NCI-H345 treated with DMSO at 0.1 percent for 48 hours (cell line): ENCODE data around the gene TBL1XR1.

Experiments
- DNase-seq: peaks from one replicate; lab custom pipeline; 2025; ENCODE audit not compliant: unreplicated experiment; lab: John Stamatoyannopoulos, UW

The TBL1XR1 gene

GRCh38 chr3:177197041-177197726 is at the start of gene TBL1XR1:
TSS of gene TBL1XR1 (minus strand) at chr3:177197482. CDS start at chr3:177064977, 132,505 bp downstream.
- DNase-seq = peak; percentile 50

GRCh38 chr3:177245250-177245649 is 48.0 kb upstream of the TBL1XR1 start:
- no peak for DNase-seq

GRCh38 chr3:177244606-177245005 is 47.3 kb upstream of the TBL1XR1 start:
- DNase-seq = no peak

- DNase-seq = no peak
Observed at GRCh38 chr3:177238686-177239216, 41.5 kb upstream of the TBL1XR1 start.

GRCh38 chr3:177237206-177237605 is 39.9 kb upstream of the TBL1XR1 start:
- no peak for DNase-seq

GRCh38 chr3:177236704-177237103 is 39.4 kb upstream of the TBL1XR1 start:
- no peak for DNase-seq

- no peak for DNase-seq
Observed at GRCh38 chr3:177234121-177234520, 36.8 kb upstream of the TBL1XR1 start.

- no peak for DNase-seq
Observed at GRCh38 chr3:177231242-177231641, 34.0 kb upstream of the TBL1XR1 start.

GRCh38 chr3:177230641-177231040 is 33.4 kb upstream of the TBL1XR1 start:
- DNase-seq = no peak

- no peak for DNase-seq
Observed at GRCh38 chr3:177229791-177230190, 32.5 kb upstream of the TBL1XR1 start.

- DNase-seq = no peak
Observed at GRCh38 chr3:177228601-177229190, 31.4 kb upstream of the TBL1XR1 start.

GRCh38 chr3:177224414-177224813 is 27.1 kb upstream of the TBL1XR1 start:
- no peak for DNase-seq

GRCh38 chr3:177221744-177222143 is 24.5 kb upstream of the TBL1XR1 start:
- no peak for DNase-seq

GRCh38 chr3:177220136-177220974 is 23.1 kb upstream of the TBL1XR1 start:
- DNase-seq = no peak

GRCh38 chr3:177213801-177214535 is 16.7 kb upstream of the TBL1XR1 start:
- no peak for DNase-seq

GRCh38 chr3:177212756-177213155 is 15.5 kb upstream of the TBL1XR1 start:
- DNase-seq = no peak

- no peak for DNase-seq
Observed at GRCh38 chr3:177212278-177212610, 15.0 kb upstream of the TBL1XR1 start.

GRCh38 chr3:177211503-177212277 is 14.4 kb upstream of the TBL1XR1 start:
- DNase-seq = no peak

GRCh38 chr3:177210744-177211502 is 13.6 kb upstream of the TBL1XR1 start:
- DNase-seq = no peak

- DNase-seq = no peak
Observed at GRCh38 chr3:177209509-177209908, 12.2 kb upstream of the TBL1XR1 start.
